ENCODE data around the gene KRT2. TPM values are rescaled to one million over a fixed set of nuclear protein-coding genes. Genes with fewer than 3 reads are reported as not detected.

KRT2 gene
- total RNA-seq, 2 donors from 2014 or later = not detected

- H3K4me1 ChIP-seq = no peaks in the 10 kb centered on the region
- DNase-seq = no peak
- WGBS, 2 donors = 61 to 70% methylated on average over 5 to 6 of the region's 6 CpGs
- no peaks in the 10 kb centered on the region for H3K9me3 ChIP-seq
- no peak overlapping the region for H3K4me3 ChIP-seq
- H3K27me3 ChIP-seq = peaks cover 0 to 7% of the 10 kb centered on the region in 2 donors
- H3K27ac ChIP-seq = no peak overlapping the region
- TF ChIP-seq POLR2A (IDR thresholded peaks at IDR 0.05) = no peak
- no peak for TF ChIP-seq CTCF (IDR thresholded peaks at IDR 0.05)
- H3K36me3 ChIP-seq (replicated peaks in 1 of 2; ENCODE audit: insufficient read depth in 1 of 2, low read depth in 2 of 2) = no peaks in the 10 kb centered on the region
- intact Hi-C loops (cut with DNase I) = no loop called here
- no peak for ATAC-seq
Measured at GRCh38 chr12:52608161-52608560, 43.9 kb downstream of the KRT2 start.

- ATAC-seq (no peak), DNase-seq (no peak)
- Histone ChIP-seq H3K9me3 (no peaks in the 10 kb centered on the region), H3K27me3 (peaks cover 0 to 7% of the 10 kb centered on the region in 2 donors), H3K4me3 (no peak overlapping the region), H3K36me3 (replicated peaks in 1 of 2; ENCODE audit: insufficient read depth in 1 of 2, low read depth in 2 of 2) (no peaks in the 10 kb centered on the region), H3K4me1 (no peaks in the 10 kb centered on the region), H3K27ac (no peak overlapping the region)
- TF ChIP-seq POLR2A (IDR thresholded peaks at IDR 0.05) (no peak), CTCF (IDR thresholded peaks at IDR 0.05) (no peak)
- 50 to 60% methylated on average over 1 of the region's 1 CpG for WGBS, 2 donors
- intact Hi-C loops (cut with DNase I) = no loop called here
Measured at GRCh38 chr12:52607314-52607713, 44.7 kb downstream of the KRT2 start.

- intact Hi-C loops (cut with DNase I) = no loop called here
- no peaks in the 10 kb centered on the region for H3K9me3 ChIP-seq
- WGBS, 2 donors = 84 to 86% methylated on average over 7 of the region's 7 CpGs
- no peak overlapping the region for H3K4me3 ChIP-seq
- ATAC-seq = no peak
- H3K4me1 ChIP-seq = no peaks in the 10 kb centered on the region
- peaks cover 0 to 7% of the 10 kb centered on the region in 2 donors for H3K27me3 ChIP-seq
- no peaks in the 10 kb centered on the region for H3K36me3 ChIP-seq (replicated peaks in 1 of 2; ENCODE audit: insufficient read depth in 1 of 2, low read depth in 2 of 2)
- H3K27ac ChIP-seq = no peak overlapping the region
- DNase-seq = no peak
- TF ChIP-seq CTCF (IDR thresholded peaks at IDR 0.05) (no peak), POLR2A (IDR thresholded peaks at IDR 0.05) (no peak)
Measured at GRCh38 chr12:52606581-52607218, 45.3 kb downstream of the KRT2 start.

GRCh38 chr12:52606096-52606495, 45.9 kb downstream of the KRT2 start:
- no peaks in the 10 kb centered on the region for H3K4me1 ChIP-seq
- 48 to 62% methylated on average over 3 of the region's 3 CpGs for WGBS, 2 donors
- H3K9me3 ChIP-seq = no peaks in the 10 kb centered on the region
- no peak overlapping the region for H3K27ac ChIP-seq
- ATAC-seq = no peak
- intact Hi-C loops (cut with DNase I) = no loop called here
- H3K4me3 ChIP-seq = no peak overlapping the region
- peaks cover 0 to 1% of the 10 kb centered on the region in 2 donors for H3K27me3 ChIP-seq
- no peaks in the 10 kb centered on the region for H3K36me3 ChIP-seq (replicated peaks in 1 of 2; ENCODE audit: insufficient read depth in 1 of 2, low read depth in 2 of 2)
- no peak for TF ChIP-seq CTCF (IDR thresholded peaks at IDR 0.05)
- no peak for TF ChIP-seq POLR2A (IDR thresholded peaks at IDR 0.05)
- no peak for DNase-seq

- DNase-seq (no peak), ATAC-seq (no peak)
- intact Hi-C loops (cut with DNase I) = no loop called here
- Histone ChIP-seq H3K36me3 (replicated peaks in 1 of 2; ENCODE audit: insufficient read depth in 1 of 2, low read depth in 2 of 2) (no peaks in the 10 kb centered on the region), H3K27ac (no peak overlapping the region), H3K27me3 (no peaks in the 10 kb centered on the region), H3K4me3 (no peak overlapping the region), H3K9me3 (no peaks in the 10 kb centered on the region), H3K4me1 (no peaks in the 10 kb centered on the region)
- WGBS, 2 donors = 69 to 79% methylated on average over 1 of the region's 1 CpG
- TF ChIP-seq POLR2A (IDR thresholded peaks at IDR 0.05) = no peak
- no peak for TF ChIP-seq CTCF (IDR thresholded peaks at IDR 0.05)
Measured at GRCh38 chr12:52605542-52605941, 46.5 kb downstream of the KRT2 start.

Measured in body of pancreas (tissue), 4 donors.